BJ (cell line): ENCODE measurements around the gene SERGEF. TPM values are rescaled to one million over a fixed set of nuclear protein-coding genes. Genes with fewer than 3 reads are reported as not detected.
"Not testable (repeated sequence)": the region's sequence is repeated elsewhere in the genome, so short reads cannot be mapped to it uniquely, and the experiment has no call there.

ENCODE experiments used
- CTCF ChIA-PET: fragments of 350-600 bp; formaldehyde crosslinking; extraction: SDS; loops from one replicate; lab custom pipeline; 2021; ENCODE audit warnings: antibody characterized with exemption, inconsistent platforms; lab: Yijun Ruan, JAX
- POLR2A ChIA-PET: fragments of 300-600 bp; sonication (Branson Sonifier 250); formaldehyde crosslinking; extraction: SDS; loops from one replicate; lab custom pipeline; 2021; ENCODE audit warnings: antibody characterized with exemption; lab: Charles Lee
- DNase-seq: peaks from one replicate; pipeline ENCODE4 v3.0.0-alpha.2; 2011; ENCODE audit warnings: low read depth
- H3K27me3 ChIP-seq: 2 replicates; pipeline ENCODE4 v1.6.0; 2011; ENCODE audit warnings: low read length; ENCODE audit not compliant: control insufficient read depth, insufficient read depth
- H3K36me3 ChIP-seq: 2 replicates; pipeline ENCODE4 v1.5.1; 2011; ENCODE audit warnings: low read length; ENCODE audit not compliant: control insufficient read depth, insufficient read depth
- H3K4me3 ChIP-seq: 2 replicates; pipeline ENCODE4 v1.5.1; 2011; ENCODE audit warnings: low read depth, mild to moderate bottlenecking, control low read depth, low read length
- CTCF ChIP-seq: IDR thresholded peaks from 2 replicates; pipeline ENCODE4 v1.5.1; 2011; ENCODE audit warnings: low read depth, mild to moderate bottlenecking, control low read depth, inconsistent platforms, low read length, moderate library complexity; ENCODE audit not compliant: insufficient read depth
- polyA plus RNA-seq: library from polyadenylated mRNA; depleted of rRNA; stranded (reverse); fragments of >200 nt; gene quantifications from 2 replicates; pipeline ENCODE4 v1.2.3, GENCODE V29; 2011

The SERGEF gene
- polyA plus RNA-seq, 1 experiment = 17.4 TPM

DNA sequence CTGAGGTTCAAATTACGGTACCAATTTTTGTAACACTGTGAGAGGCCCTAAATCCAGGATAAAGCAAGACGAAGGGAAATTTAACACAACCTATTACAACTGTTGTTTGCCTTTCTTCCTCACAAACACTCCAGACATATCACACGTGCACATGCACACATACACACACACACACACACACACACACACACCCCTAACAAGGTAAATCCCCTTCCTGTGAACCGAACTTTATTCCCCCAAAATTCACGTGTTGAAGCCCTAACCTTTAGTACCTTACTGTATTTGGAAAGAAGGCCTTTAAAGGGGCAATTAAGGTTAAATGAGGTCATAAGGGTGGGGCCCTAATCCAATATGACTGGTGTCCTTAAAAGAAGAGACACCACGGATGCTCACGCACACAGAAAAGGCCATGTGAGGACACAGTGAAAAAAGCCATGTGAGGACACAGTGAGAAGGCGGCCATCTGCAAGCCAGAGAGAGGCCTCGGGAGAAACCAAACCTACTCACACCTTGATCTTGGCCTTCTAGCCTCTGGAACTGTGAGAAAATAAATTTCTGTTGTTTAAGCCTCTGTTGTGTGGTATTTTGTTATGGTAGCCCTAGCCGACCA, 1.8 kb downstream of the SERGEF start:
- POLR2A ChIA-PET = no interaction called here
- no peak for DNase-seq
- H3K4me3 ChIP-seq = no peak overlapping the region
- no peak for TF ChIP-seq CTCF
- CTCF ChIA-PET = interaction anchor here (1.2 kb wide), 1 partner anchor 11 kb away, joined by 3 read pairs; no protein-coding TSS in a partner anchor
- no peaks in the 10 kb centered on the region for H3K27me3 ChIP-seq
- H3K36me3 ChIP-seq = no peaks in the 10 kb centered on the region

DNA sequence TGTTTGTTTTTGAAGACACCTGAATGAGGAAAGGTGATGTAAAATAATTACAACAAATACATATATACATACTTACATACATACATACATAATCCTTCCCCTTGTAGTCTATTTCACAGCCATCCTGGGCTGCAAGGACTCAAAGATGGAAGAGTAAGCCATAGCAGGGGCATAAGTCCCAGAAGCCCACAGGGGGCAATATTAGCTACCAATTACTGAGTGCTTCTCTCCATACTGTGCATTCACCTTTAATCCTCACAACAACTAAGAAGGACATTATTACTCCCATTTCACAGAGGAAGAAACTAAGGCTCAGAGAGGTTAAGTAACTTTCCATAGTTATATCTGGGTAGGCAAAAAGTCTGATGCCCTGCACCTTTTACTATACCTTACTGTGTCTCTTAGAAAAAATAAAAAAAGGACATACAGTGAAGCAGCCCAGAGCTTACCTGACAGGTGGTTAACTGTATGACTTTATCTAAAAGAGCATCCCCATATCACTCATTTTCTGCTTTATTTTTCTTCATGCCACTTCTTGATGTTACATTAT, 2.7 kb downstream of the SERGEF start:
- POLR2A ChIA-PET = no interaction called here
- Histone ChIP-seq H3K36me3 (no peaks in the 10 kb centered on the region), H3K4me3 (no peak overlapping the region), H3K27me3 (no peaks in the 10 kb centered on the region)
- no peak for TF ChIP-seq CTCF
- CTCF ChIA-PET = interaction anchor here (0.7 to 2.0 kb wide), 4 partner anchors 10 to 105 kb away, joined by 3 to 6 read pairs (median 4); no protein-coding TSS in a partner anchor
- no peak for DNase-seq

DNA sequence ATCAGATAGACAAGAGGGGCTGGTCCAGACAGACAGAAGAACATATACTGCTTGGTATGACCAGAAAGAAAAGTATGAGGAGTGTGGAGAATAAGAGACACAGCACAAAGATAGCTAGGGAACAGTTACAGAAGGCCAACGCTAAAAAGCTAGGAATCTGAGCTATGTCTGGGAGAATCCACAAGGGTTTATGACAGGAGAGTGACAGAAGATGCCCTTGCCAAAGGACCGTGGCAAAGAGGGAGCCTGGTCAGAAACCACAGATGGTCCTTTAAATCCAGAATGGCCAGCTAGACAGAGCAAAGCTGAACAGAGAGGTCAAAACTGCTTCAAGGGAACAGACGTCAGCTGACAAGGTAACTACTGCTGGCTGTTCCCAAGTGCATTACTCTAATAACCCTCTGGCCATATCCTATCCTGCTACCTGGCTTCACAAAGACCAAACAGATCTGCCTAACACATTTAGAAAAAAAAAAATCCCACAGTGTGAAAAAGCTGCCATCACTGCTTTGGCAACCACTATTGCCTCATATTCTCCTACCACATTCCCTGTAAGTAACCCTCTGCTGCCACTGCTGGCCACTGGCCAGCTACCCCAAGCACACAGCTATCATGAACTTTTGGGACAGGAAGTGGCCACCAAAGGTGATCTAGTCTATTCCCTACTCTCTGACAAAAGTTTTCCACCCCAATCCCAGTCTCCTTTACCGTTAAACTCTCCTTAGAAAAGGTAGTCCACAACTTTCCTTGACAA, 7.3 kb downstream of the SERGEF start:
- no peaks in the 10 kb centered on the region for H3K27me3 ChIP-seq
- ChIA-PET CTCF (interaction anchor here (1.1 to 1.7 kb wide), 2 partner anchors 15 to 17 kb away, joined by 6 read pairs; no protein-coding TSS in a partner anchor), POLR2A (no interaction called here)
- TF ChIP-seq CTCF = no peak
- no peaks in the 10 kb centered on the region for H3K36me3 ChIP-seq
- H3K4me3 ChIP-seq = no peak overlapping the region
- DNase-seq = no peak

GRCh38 chr11:18001191-18001590, 11.7 kb downstream of the SERGEF start:
- TF ChIP-seq CTCF = no peak
- ChIA-PET CTCF (interaction anchor here (0.6 to 2.9 kb wide), 5 partner anchors 8 to 22 kb away, joined by 4 to 16 read pairs (median 5); no protein-coding TSS in a partner anchor), POLR2A (no interaction called here)
- no peaks in the 10 kb centered on the region for H3K36me3 ChIP-seq
- no peak overlapping the region for H3K4me3 ChIP-seq
- H3K27me3 ChIP-seq = no peaks in the 10 kb centered on the region
- no peak for DNase-seq

DNA sequence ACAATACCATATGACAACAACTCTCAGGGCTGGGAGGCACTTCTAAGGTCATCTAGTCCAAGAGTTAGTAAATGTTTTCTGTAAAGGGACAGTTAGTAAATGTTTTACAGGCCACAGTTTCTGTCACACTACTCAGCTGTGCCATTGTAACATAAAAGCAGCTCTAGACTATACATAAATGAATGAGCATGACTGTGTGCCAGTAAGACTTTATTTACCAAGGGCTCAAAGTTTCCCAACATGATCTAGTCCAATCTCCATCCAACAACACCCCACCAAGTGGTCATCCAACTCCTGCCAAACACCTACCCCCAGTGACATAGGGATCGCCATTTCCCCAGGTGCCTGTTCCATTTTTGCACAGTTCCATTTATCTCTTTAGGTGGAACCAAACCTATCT, 12.1 kb downstream of the SERGEF start:
- no peak overlapping the region for H3K4me3 ChIP-seq
- no peak for DNase-seq
- CTCF ChIA-PET = interaction anchor here (0.6 to 2.9 kb wide), 8 partner anchors 8 to 105 kb away, joined by 3 to 16 read pairs (median 4); partner anchors contain the start of gene SAAL1
- no peak for TF ChIP-seq CTCF
- no peaks in the 10 kb centered on the region for H3K27me3 ChIP-seq
- POLR2A ChIA-PET = no interaction called here
- no peaks in the 10 kb centered on the region for H3K36me3 ChIP-seq

DNA sequence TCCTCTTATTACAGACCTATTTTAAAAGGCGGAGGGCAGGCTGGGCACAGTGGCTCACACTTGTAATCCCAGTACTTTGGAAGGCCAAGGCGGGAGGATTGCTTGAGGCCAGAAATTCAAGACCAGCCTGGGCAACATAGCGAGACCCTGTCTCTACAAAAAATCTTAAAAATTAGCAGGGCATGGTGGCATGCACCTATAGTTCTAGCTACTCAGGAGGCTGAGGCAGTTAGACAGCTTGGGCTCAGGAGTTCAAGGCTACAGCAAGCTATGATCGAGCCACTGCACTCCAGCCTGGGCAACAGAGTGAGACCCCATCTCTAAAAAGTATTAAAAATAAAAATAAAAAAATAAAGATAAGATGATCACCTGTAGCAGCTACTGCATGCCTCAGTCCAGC, 12.7 kb downstream of the SERGEF start:
- H3K36me3 ChIP-seq, H3K4me3 ChIP-seq, H3K27me3 ChIP-seq, POLR2A ChIA-PET, DNase-seq: not testable (repeated sequence)
- CTCF ChIA-PET = interaction anchor here (0.6 to 2.9 kb wide), 8 partner anchors 7 to 230 kb away, joined by 3 to 16 read pairs (median 4); partner anchors contain the start of gene SAAL1
